ENCODE data around the gene PPM1D. TPM values are rescaled to one million over a fixed set of nuclear protein-coding genes. Genes with fewer than 3 reads are reported as not detected.

PPM1D gene
- total RNA-seq, 1 experiment from 2014 or later, result 19.0 TPM

GRCh38 chr17:60695960-60696359 is 96.0 kb downstream of the PPM1D start:
- no peak overlapping the region for H4K8ac ChIP-seq (replicated peaks; ENCODE audit: insufficient read length, low read depth, low read length)
- no peaks in the 10 kb centered on the region for H3K9me3 ChIP-seq (ENCODE audit: control insufficient read depth, low read depth, low read length)
- TF ChIP-seq, protein P1, sequence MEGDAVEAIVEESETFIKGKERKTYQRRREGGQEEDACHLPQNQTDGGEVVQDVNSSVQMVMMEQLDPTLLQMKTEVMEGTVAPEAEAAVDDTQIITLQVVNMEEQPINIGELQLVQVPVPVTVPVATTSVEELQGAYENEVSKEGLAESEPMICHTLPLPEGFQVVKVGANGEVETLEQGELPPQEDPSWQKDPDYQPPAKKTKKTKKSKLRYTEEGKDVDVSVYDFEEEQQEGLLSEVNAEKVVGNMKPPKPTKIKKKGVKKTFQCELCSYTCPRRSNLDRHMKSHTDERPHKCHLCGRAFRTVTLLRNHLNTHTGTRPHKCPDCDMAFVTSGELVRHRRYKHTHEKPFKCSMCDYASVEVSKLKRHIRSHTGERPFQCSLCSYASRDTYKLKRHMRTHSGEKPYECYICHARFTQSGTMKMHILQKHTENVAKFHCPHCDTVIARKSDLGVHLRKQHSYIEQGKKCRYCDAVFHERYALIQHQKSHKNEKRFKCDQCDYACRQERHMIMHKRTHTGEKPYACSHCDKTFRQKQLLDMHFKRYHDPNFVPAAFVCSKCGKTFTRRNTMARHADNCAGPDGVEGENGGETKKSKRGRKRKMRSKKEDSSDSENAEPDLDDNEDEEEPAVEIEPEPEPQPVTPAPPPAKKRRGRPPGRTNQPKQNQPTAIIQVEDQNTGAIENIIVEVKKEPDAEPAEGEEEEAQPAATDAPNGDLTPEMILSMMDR (conservative IDR thresholded peaks at IDR 0.05), result no peak
- H3K27me3 ChIP-seq (ENCODE audit: insufficient read depth, low read length), result no peaks in the 10 kb centered on the region
- H2BK120ac ChIP-seq (ENCODE audit: low read depth, low read length, poor library complexity, severe bottlenecking), result no peak overlapping the region
- no peaks in the 10 kb centered on the region for H4K20me1 ChIP-seq (ENCODE audit: control insufficient read depth, insufficient read depth, insufficient read length)
- no peak overlapping the region for H4K5ac ChIP-seq (ENCODE audit: insufficient read length, low read depth, low read length)
- no peak overlapping the region for H2AK5ac ChIP-seq (ENCODE audit: insufficient read length, low read length)
- Mint-ChIP-seq H3K9me3 (no peaks in the 10 kb centered on the region), H3K27ac (no peak overlapping the region), H3K36me3 (ENCODE audit: insufficient read depth in 1 of 3, low read depth in 3 of 3) (peaks cover 0 to 4% (median 0%) of the 10 kb centered on the region in 3 experiments; a peak in 1 of 7 replicates), H3K4me1 (no peaks in the 10 kb centered on the region), H3K4me3 (no peak overlapping the region), H3K27me3 (ENCODE audit: low read depth) (no peaks in the 10 kb centered on the region)
- no peak overlapping the region for H4K91ac ChIP-seq (ENCODE audit: insufficient read length, low read depth, low read length)
- no peaks in the 10 kb centered on the region for H3K4me1 ChIP-seq (ENCODE audit: insufficient read depth, low read length)
- H3K9ac ChIP-seq (ENCODE audit: extremely low read depth, insufficient read length, low read length), result no peak overlapping the region
- H3K79me2 ChIP-seq (ENCODE audit: insufficient read depth, low read length), result no peaks in the 10 kb centered on the region
- no peak overlapping the region for H3T11ph ChIP-seq (ENCODE audit: low read length)
- no peak overlapping the region for H3K27ac ChIP-seq (ENCODE audit: insufficient read length, low read depth, low read length)
- no peaks in the 10 kb centered on the region for H3K23me2 ChIP-seq (ENCODE audit: insufficient read length, low read depth, low read length, poor library complexity, severe bottlenecking)
- H3K14ac ChIP-seq (ENCODE audit: insufficient read depth, low read length), result no peak overlapping the region
- H3K79me1 ChIP-seq (ENCODE audit: insufficient read depth, low read depth, low read length, poor library complexity, severe bottlenecking), result no peaks in the 10 kb centered on the region
- H2BK5ac ChIP-seq (ENCODE audit: insufficient read length, low read length), result no peak overlapping the region
- H2AFZ ChIP-seq (ENCODE audit: low read length), result no peak overlapping the region
- H3K4me2 ChIP-seq (ENCODE audit: insufficient read depth, insufficient read length, low read length), result no peak overlapping the region
- DNase-seq, result no peak
- H2BK20ac ChIP-seq (ENCODE audit: low read depth, low read length, poor library complexity, severe bottlenecking), result no peak overlapping the region
- H3K56ac ChIP-seq (ENCODE audit: insufficient read length, low read depth, low read length), result no peak overlapping the region
- H2BK12ac ChIP-seq (ENCODE audit: insufficient read length, low read depth, low read length), result no peak overlapping the region
- H3K4ac ChIP-seq (ENCODE audit: low read depth, low read length), result no peak overlapping the region
- no peak overlapping the region for H3K23ac ChIP-seq (ENCODE audit: insufficient read length, low read depth, low read length)
- no peak overlapping the region for H2BK15ac ChIP-seq (ENCODE audit: low read depth, low read length)
- H3K18ac ChIP-seq (ENCODE audit: insufficient read length, low read depth, low read length), result no peak overlapping the region
